Measurements from ENCODE around the gene CSTF1. TPM values are rescaled to one million over a fixed set of nuclear protein-coding genes. Genes with fewer than 3 reads are reported as not detected.

Gene CSTF1
- 33.6 to 40.4 TPM (median 38.5 TPM) in 5 replicates for total RNA-seq (2022; extraction: Qiagen RNA extraction; ENCODE audit: low read depth)

GRCh38 chr20:56392132-56392880 lies at the start of gene CSTF1, which contains the start of gene AURKA:
TSS of gene CSTF1 (plus strand) at chr20:56392645. CDS start at chr20:56395553, 2,908 bp downstream.
TSS of gene AURKA (minus strand) at chr20:56392215. CDS start at chr20:56388197, 4,018 bp downstream.

DNA sequence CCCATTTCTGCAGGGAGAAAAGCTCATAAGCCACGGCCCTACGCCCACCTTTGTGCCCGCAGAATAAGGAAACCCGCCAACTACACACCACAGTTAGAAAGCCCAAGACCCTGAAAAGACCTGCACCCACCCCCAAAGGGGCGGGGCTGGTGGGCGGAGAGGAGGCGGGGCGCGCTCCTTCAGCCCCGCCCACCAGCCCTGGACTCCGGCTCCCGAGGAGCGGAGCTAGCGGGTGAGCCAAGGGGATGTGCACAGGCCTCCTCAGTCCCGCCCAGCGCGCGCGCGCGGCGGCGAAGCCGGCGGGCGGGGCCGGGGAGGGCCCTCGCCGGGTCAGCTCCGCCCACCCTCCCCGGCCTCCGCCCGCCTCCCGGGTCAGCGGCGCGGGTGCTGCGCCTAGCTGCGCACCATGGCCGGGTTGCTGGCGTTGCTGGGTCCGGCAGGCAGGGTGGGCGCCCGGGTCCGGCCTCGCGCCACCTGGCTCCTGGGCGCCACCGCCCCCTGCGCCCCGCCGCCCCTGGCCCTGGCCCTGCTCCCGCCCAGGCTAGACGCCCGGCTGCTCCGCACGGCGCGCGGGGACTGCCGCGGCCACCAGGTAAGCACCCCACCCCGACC lies 33.7 kb upstream of the CSTF1 start, which contains the start of gene FAM210B:
Gene FAM210B, plus strand, starts transcription at position 375 of the 612 bp plus-strand sequence. Its CDS starts 32 bp downstream, at position 407.

GRCh38 chr20:56411759-56412472 lies 19.5 kb downstream of the CSTF1 start, which contains the start of gene CASS4:
TSS of gene CASS4 (plus strand) at chr20:56412260. CDS start at chr20:56412459, 199 bp downstream.

Other genes with a start within 250 kb of the CSTF1 start
- gene MC3R, start 143.9 kb upstream of the CSTF1 start, total RNA-seq (2022; extraction: Qiagen RNA extraction; ENCODE audit: low read depth) = not detected in 5 replicates
- 7.6 to 12.4 TPM (median 12.3 TPM) in 5 replicates for gene FAM210B, start 33.7 kb upstream of the CSTF1 start, total RNA-seq (2022; extraction: Qiagen RNA extraction; ENCODE audit: low read depth)
- 102 to 115 TPM (median 110 TPM) in 5 replicates for gene AURKA, start 430 bp upstream of the CSTF1 start, total RNA-seq (2022; extraction: Qiagen RNA extraction; ENCODE audit: low read depth)
- gene CASS4, start 19.6 kb downstream of the CSTF1 start, total RNA-seq (2022; extraction: Qiagen RNA extraction; ENCODE audit: low read depth) = 0.03 to 0.08 TPM (median 0.05 TPM) in 3 of 5 replicates, not detected in the others
- gene RTF2, start 76.0 kb downstream of the CSTF1 start, total RNA-seq (2022; extraction: Qiagen RNA extraction; ENCODE audit: low read depth) = 80.1 to 100 TPM (median 88.8 TPM) in 5 replicates
- gene FAM209A, start 132.1 kb downstream of the CSTF1 start, total RNA-seq (2022; extraction: Qiagen RNA extraction; ENCODE audit: low read depth) = 0.21 to 0.59 TPM (median 0.31 TPM) in 4 of 5 replicates, not detected in the other
- 0.25 to 0.59 TPM (median 0.48 TPM) in 4 of 5 replicates, not detected in the other for gene FAM209B, start 140.6 kb downstream of the CSTF1 start, total RNA-seq (2022; extraction: Qiagen RNA extraction; ENCODE audit: low read depth)
- gene TFAP2C, start 236.7 kb downstream of the CSTF1 start, total RNA-seq (2022; extraction: Qiagen RNA extraction; ENCODE audit: low read depth) = 12.3 to 16.1 TPM (median 12.7 TPM) in 5 replicates

All from A549 treated with RU486 at 1 μM for 4 hours (cell line).